Keratinocyte (primary cell): ENCODE measurements around the gene MOAP1. TPM values are rescaled to one million over a fixed set of nuclear protein-coding genes. Genes with fewer than 3 reads are reported as not detected.

Source experiments
- DNase-seq: peaks from one replicate; pipeline ENCODE4 v3.0.0-alpha.2; 2011; ENCODE audit warnings: low read depth, missing footprints, low spot score
- FAIRE-seq: peaks from 2 replicates; lab custom pipeline; 2011; peaks lifted over from hg19 to GRCh38; lab: Jason Lieb, UNC
- H2AFZ ChIP-seq: 2 replicates; pipeline ENCODE4 v1.6.0; 2012; ENCODE audit warnings: low read length, control low read depth, inconsistent platforms; ENCODE audit not compliant: control insufficient read depth
- H3K27ac ChIP-seq: 2 replicates; pipeline ENCODE4 v1.5.1; 2011; ENCODE audit warnings: low read length; ENCODE audit not compliant: control insufficient read depth, insufficient read depth
- H3K27me3 ChIP-seq: 3 replicates; pipeline ENCODE4 v1.6.0; 2011; ENCODE audit warnings: low read length; ENCODE audit not compliant: control insufficient read depth, insufficient read depth; ENCODE audit errors: extremely low read depth
- H3K36me3 ChIP-seq, 2 experiments: 2 replicates in 1 of 2; 3 replicates in 1 of 2; pipeline ENCODE4 v1.5.1; 2011; ENCODE audit warnings: low read length in 2 of 2, mild to moderate bottlenecking in 1 of 2; ENCODE audit not compliant: control insufficient read depth in 2 of 2, insufficient read depth in 2 of 2; ENCODE audit errors: extremely low read depth in 1 of 2
- H3K4me1 ChIP-seq: 3 replicates; pipeline ENCODE4 v1.5.1; 2011; ENCODE audit warnings: low read length; ENCODE audit not compliant: control insufficient read depth, insufficient read depth; ENCODE audit errors: extremely low read depth
- H3K4me2 ChIP-seq: 3 replicates; pipeline ENCODE4 v1.6.0; 2011; ENCODE audit warnings: low read depth, low read length; ENCODE audit not compliant: control insufficient read depth, insufficient read depth; ENCODE audit errors: extremely low read depth
- H3K4me3 ChIP-seq, 3 experiments: fragments of 200-600 bp in 1 of 3; sonication (generic) in 1 of 3; 2 replicates in 2 of 3; 3 replicates in 1 of 3; pipeline ENCODE4 v1.5.1; 2011 to 2016; ENCODE audit warnings: low read length in 3 of 3, mild to moderate bottlenecking in 3 of 3, control low read depth in 2 of 3, inconsistent platforms in 1 of 3, low read depth in 1 of 3, mixed read lengths in 1 of 3, mixed run types in 1 of 3, moderate library complexity in 1 of 3; ENCODE audit not compliant: control insufficient read depth in 2 of 3, insufficient read depth in 2 of 3; ENCODE audit errors: extremely low read depth in 1 of 3
- H3K79me2 ChIP-seq: 2 replicates; pipeline ENCODE4 v1.6.0; 2012; ENCODE audit warnings: low read length; ENCODE audit not compliant: control insufficient read depth, insufficient read depth
- H3K9ac ChIP-seq: 3 replicates; pipeline ENCODE4 v1.6.0; 2011; ENCODE audit warnings: low read length; ENCODE audit not compliant: control insufficient read depth, insufficient read depth; ENCODE audit errors: extremely low read depth
- H3K9me1 ChIP-seq: 3 replicates; pipeline ENCODE4 v1.6.0; 2011; ENCODE audit warnings: low read length; ENCODE audit not compliant: control insufficient read depth, insufficient read depth; ENCODE audit errors: extremely low read depth
- H3K9me3 ChIP-seq: 2 replicates; pipeline ENCODE4 v1.5.1; 2012; ENCODE audit warnings: low read depth, low read length; ENCODE audit not compliant: control insufficient read depth
- H4K20me1 ChIP-seq: 3 replicates; pipeline ENCODE4 v1.6.0; 2011; ENCODE audit warnings: low read length; ENCODE audit not compliant: control insufficient read depth, insufficient read depth; ENCODE audit errors: extremely low read depth
- CTCF ChIP-seq, 3 experiments: IDR thresholded peaks in 1 of 3; conservative IDR thresholded peaks in 1 of 3; optimal IDR thresholded peaks in 1 of 3; 2 replicates in 2 of 3; 3 replicates in 1 of 3; pipeline versions ENCODE3 to v1.5.1; 2011; ENCODE audit warnings: low read length in 3 of 3, mild to moderate bottlenecking in 3 of 3, moderate library complexity in 2 of 3, control low read depth in 1 of 3, inconsistent platforms in 1 of 3; ENCODE audit not compliant: insufficient read depth in 2 of 3; ENCODE audit errors: extremely low read depth in 1 of 3
- EZH2 ChIP-seq: IDR thresholded peaks from one replicate; pipeline ENCODE4 v1.6.1; 2012; ENCODE audit warnings: inconsistent platforms, mild to moderate bottlenecking, low read length, moderate library complexity
- dilution Hi-C: fragments of 300-500 bp; cut with MboI; formaldehyde crosslinking; loops from one replicate; pipeline ENCODE4 v1.7.0; 2020; ENCODE audit warnings: low sequenced_read_pairs; ENCODE audit not compliant: extremely low pct_ligation_motif_present
- polyA plus RNA-seq, 5 experiments: library from polyadenylated mRNA; depleted of rRNA in 3 of 5; stranded (reverse) in 3 of 5; stranded (forward) in 1 of 5; unstranded in 1 of 5; fragments of >200 nt; gene quantifications; 1 replicate in 1 of 5; 2 replicates in 3 of 5; 3 replicates in 1 of 5; pipeline versions ENCODE4 v1.2.1 to v1.2.3, GENCODE V29; 2011 to 2012; ENCODE audit warnings: missing spikeins in 2 of 5, low read depth in 1 of 5, low replicate concordance in 1 of 5

Gene MOAP1
- polyA plus RNA-seq, 1 donor (not counting 4 experiments of a cell fraction or from before 2014, with no cell fraction given) = 17.2 TPM

DNA sequence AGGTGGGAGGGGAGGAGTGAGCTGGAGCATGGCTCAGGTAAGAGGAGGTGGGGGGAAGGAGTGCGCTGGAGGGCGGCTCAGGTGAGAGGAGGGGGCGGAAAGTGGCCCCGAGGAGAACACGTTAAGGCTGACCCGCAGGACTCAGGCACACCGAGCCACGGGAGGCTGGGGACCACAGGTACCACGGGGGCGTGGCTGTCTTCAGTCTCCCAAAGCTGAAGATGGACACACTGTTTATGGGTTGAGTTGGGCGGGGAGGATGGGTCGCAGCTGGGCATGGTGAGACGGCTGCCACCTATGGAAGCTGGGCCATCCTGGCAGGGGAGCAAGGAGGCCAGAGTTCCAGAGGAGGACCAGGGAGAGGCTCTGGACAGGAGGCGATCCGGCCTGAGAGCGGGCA lies 45.8 kb upstream of the MOAP1 start:
- Histone ChIP-seq H3K9me1 (no peaks in the 10 kb centered on the region), H3K9ac (no peak overlapping the region), H3K27ac (no peak overlapping the region), H3K4me2 (no peak overlapping the region), H3K79me2 (no peaks in the 10 kb centered on the region), H3K4me3 (no peak overlapping the region), H2AFZ (no peak overlapping the region), H3K9me3 (no peaks in the 10 kb centered on the region), H3K27me3 (no peaks in the 10 kb centered on the region), H3K4me1 (peaks cover 7% of the 10 kb centered on the region), H3K36me3 (no peaks in the 10 kb centered on the region), H4K20me1 (no peaks in the 10 kb centered on the region)
- no peak for FAIRE-seq
- TF ChIP-seq EZH2 (no peak), CTCF (optimal IDR thresholded peaks at IDR 0.05 in 1 of 3, IDR thresholded peaks at IDR 0.05 in 1 of 3, conservative IDR thresholded peaks at IDR 0.05 in 1 of 3; ENCODE audit: extremely low read depth in 1 of 3, insufficient read depth in 2 of 3, low read length in 3 of 3) (no peak)
- no peak for DNase-seq
- dilution Hi-C loops = no loop called here

- Histone ChIP-seq H3K36me3 (peaks cover 0 to 4% of the 10 kb centered on the region in 2 experiments), H4K20me1 (no peaks in the 10 kb centered on the region), H3K9ac (no peak overlapping the region), H3K4me2 (no peak overlapping the region), H3K27ac (no peak overlapping the region), H3K4me3 (no peak overlapping the region), H3K27me3 (no peaks in the 10 kb centered on the region), H3K9me3 (no peaks in the 10 kb centered on the region), H3K79me2 (no peaks in the 10 kb centered on the region), H3K4me1 (no peaks in the 10 kb centered on the region), H3K9me1 (no peaks in the 10 kb centered on the region), H2AFZ (no peak overlapping the region)
- FAIRE-seq (no peak), DNase-seq (no peak)
- TF ChIP-seq EZH2 = no peak
- TF ChIP-seq CTCF (optimal IDR thresholded peaks at IDR 0.05 in 1 of 3, IDR thresholded peaks at IDR 0.05 in 1 of 3, conservative IDR thresholded peaks at IDR 0.05 in 1 of 3; ENCODE audit: extremely low read depth in 1 of 3, insufficient read depth in 2 of 3, low read length in 3 of 3) = no peak
- dilution Hi-C loops = no loop called here
Measured at GRCh38 chr14:93228550-93228949, 43.9 kb upstream of the MOAP1 start.
